ENCODE results near the gene CD70. TPM values are rescaled to one million over a fixed set of nuclear protein-coding genes. Genes with fewer than 3 reads are reported as not detected.

CD70 gene
- total RNA-seq, 1 donor from 2014 or later = 0.51 TPM

- TF ChIP-seq CTCF (IDR thresholded peaks at IDR 0.05; ENCODE audit: unreplicated experiment) = no peak
- H3K27me3 Mint-ChIP-seq (ENCODE audit: unreplicated experiment) = no peaks in the 10 kb centered on the region
- no peak overlapping the region for H3K4me3 Mint-ChIP-seq (ENCODE audit: unreplicated experiment)
- no peaks in the 10 kb centered on the region for H3K36me3 Mint-ChIP-seq (ENCODE audit: low read depth, unreplicated experiment)
- H3K27ac Mint-ChIP-seq (ENCODE audit: unreplicated experiment) = no peak overlapping the region
- DNase-seq (ENCODE audit: low spot score) = no peak
- no peaks in the 10 kb centered on the region for H3K4me1 Mint-ChIP-seq (ENCODE audit: unreplicated experiment)
- H3K9me3 Mint-ChIP-seq (ENCODE audit: unreplicated experiment) = peaks cover 9% of the 10 kb centered on the region
Measured at GRCh38 chr19:6626764-6627163, 35.8 kb upstream of the CD70 start.

DNA sequence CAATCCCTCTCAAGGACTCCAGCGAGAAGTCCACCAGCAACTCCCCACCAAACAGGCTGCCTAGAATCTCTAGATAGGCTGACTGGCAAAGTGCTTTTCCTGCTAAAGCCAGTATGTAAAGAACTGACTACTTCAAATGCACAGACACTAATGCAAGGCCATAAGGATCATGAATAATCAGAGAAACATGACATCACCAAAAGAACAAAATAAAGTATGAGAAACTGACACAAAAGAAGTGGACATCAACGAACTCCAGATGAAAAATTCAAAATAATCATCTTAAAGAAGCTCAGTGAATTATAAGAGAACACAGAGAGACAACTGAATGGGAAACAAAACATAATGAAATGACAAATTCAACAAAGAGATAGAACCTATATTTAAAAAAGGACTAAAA is 26.4 kb upstream of the CD70 start:
- no peak overlapping the region for H3K27ac Mint-ChIP-seq (ENCODE audit: unreplicated experiment)
- no peak for DNase-seq (ENCODE audit: low spot score)
- no peak for TF ChIP-seq CTCF (IDR thresholded peaks at IDR 0.05; ENCODE audit: unreplicated experiment)
- H3K4me1 Mint-ChIP-seq (ENCODE audit: unreplicated experiment) = no peaks in the 10 kb centered on the region
- peaks cover 4% of the 10 kb centered on the region for H3K36me3 Mint-ChIP-seq (ENCODE audit: low read depth, unreplicated experiment)
- H3K4me3 Mint-ChIP-seq (ENCODE audit: unreplicated experiment) = no peak overlapping the region
- H3K27me3 Mint-ChIP-seq (ENCODE audit: unreplicated experiment) = peaks cover 4% of the 10 kb centered on the region
- H3K9me3 Mint-ChIP-seq (ENCODE audit: unreplicated experiment) = peaks cover 21% of the 10 kb centered on the region

DNA sequence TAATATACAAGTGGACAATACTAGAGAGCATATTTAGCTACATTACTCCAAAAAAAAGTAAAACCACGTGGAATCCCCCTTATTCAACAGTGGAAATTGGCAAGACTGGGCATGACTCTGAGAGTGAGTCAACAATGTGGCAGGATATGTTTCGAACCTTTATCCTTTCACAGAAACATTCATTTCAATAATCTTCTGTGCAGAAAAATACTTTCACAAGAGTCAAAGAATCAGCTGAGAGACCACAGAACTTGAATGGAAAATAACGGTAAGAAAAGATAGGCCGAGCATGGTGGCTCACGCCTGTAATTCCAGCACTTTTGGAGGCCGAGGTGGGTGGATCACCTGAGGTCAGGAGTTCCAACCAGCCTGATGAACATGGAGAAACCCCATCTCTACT is 25.1 kb upstream of the CD70 start:
- H3K4me3 Mint-ChIP-seq (ENCODE audit: unreplicated experiment) = no peak overlapping the region
- peaks cover 4% of the 10 kb centered on the region for H3K36me3 Mint-ChIP-seq (ENCODE audit: low read depth, unreplicated experiment)
- H3K9me3 Mint-ChIP-seq (ENCODE audit: unreplicated experiment) = peaks cover 25% of the 10 kb centered on the region
- no peak overlapping the region for H3K27ac Mint-ChIP-seq (ENCODE audit: unreplicated experiment)
- no peak for TF ChIP-seq CTCF (IDR thresholded peaks at IDR 0.05; ENCODE audit: unreplicated experiment)
- no peak for DNase-seq (ENCODE audit: low spot score)
- peaks cover 5% of the 10 kb centered on the region for H3K27me3 Mint-ChIP-seq (ENCODE audit: unreplicated experiment)
- no peaks in the 10 kb centered on the region for H3K4me1 Mint-ChIP-seq (ENCODE audit: unreplicated experiment)

DNA sequence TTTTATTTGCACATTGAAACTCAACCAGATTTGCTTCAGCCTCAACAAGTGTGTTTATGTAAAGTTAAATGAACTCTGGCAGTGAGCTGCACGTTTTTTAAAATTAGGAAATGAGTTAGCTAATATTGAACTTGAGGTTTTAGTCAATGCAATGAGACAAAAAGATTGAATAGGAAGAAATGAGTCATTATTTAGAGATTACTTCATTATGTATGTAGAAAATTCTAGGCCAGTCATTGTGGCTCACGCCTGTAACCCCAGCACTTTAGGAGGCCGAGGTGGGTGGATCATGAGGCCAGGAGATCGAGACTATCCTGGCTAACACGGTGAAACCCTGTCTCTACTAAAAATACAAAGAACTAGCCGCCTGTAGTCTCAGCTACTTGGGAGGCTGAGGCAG is 22.8 kb upstream of the CD70 start:
- DNase-seq (ENCODE audit: low spot score) = no peak
- Mint-ChIP-seq H3K4me3 (ENCODE audit: unreplicated experiment) (no peak overlapping the region), H3K36me3 (ENCODE audit: low read depth, unreplicated experiment) (peaks cover 9% of the 10 kb centered on the region), H3K4me1 (ENCODE audit: unreplicated experiment) (no peaks in the 10 kb centered on the region), H3K9me3 (ENCODE audit: unreplicated experiment) (peaks cover 32% of the 10 kb centered on the region), H3K27me3 (ENCODE audit: unreplicated experiment) (peaks cover 7% of the 10 kb centered on the region), H3K27ac (ENCODE audit: unreplicated experiment) (no peak overlapping the region)
- TF ChIP-seq CTCF (IDR thresholded peaks at IDR 0.05; ENCODE audit: unreplicated experiment) = no peak

DNA sequence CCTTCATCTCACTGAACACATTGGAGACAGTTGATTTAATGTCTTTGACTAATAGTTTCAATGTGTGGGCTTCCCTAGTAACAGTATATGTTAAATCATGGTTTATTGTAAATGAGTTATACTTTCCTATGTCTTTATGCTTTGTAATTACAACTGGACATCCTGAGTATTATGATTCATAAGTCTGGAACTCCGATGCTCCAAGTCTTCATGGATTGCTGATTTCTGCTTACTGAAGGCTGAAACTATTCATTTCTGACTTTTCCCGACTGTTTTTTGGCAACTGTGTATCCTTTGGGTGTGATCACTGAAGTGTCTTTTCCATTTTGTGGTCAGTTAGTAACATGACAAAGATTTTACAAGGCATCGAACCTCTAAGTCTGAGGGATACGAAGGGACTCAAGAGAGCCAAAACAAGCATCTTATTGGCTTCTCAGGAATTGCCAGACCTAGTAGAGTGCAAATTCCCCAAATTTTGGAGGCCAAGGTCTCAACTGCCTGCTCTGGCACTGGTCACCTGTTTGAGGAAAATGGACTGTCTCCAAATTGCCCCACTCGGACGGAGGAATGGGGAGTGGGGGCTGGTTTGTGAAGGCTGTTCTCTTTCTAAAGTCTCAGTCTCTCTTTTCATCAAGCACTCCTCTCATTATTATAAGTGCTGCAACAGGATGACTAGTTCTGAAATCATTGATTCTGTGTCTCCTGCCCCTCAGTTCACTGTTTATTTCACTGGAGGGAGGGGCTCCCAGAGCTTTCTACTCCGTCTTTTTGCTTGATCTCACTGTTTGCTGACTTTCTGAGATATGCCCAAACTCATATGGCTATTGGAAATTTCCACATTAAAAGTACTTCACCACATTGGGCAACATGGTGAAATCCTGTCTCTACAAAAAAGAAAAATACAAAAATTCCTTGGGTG is 20.2 kb upstream of the CD70 start:
- Mint-ChIP-seq H3K4me3 (ENCODE audit: unreplicated experiment) (no peak overlapping the region), H3K36me3 (ENCODE audit: low read depth, unreplicated experiment) (peaks cover 9% of the 10 kb centered on the region), H3K4me1 (ENCODE audit: unreplicated experiment) (no peaks in the 10 kb centered on the region), H3K27ac (ENCODE audit: unreplicated experiment) (no peak overlapping the region), H3K27me3 (ENCODE audit: unreplicated experiment) (peaks cover 7% of the 10 kb centered on the region), H3K9me3 (ENCODE audit: unreplicated experiment) (peaks cover 32% of the 10 kb centered on the region)
- no peak for TF ChIP-seq CTCF (IDR thresholded peaks at IDR 0.05; ENCODE audit: unreplicated experiment)
- DNase-seq (ENCODE audit: low spot score) = no peak

Data from endothelial cell (in vitro differentiated cells).